ENCODE results near the gene CUX1.
"Not testable (repeated sequence)": the region's sequence is repeated elsewhere in the genome, so short reads cannot be mapped to it uniquely, and the experiment has no call there.

The CUX1 gene

DNA sequence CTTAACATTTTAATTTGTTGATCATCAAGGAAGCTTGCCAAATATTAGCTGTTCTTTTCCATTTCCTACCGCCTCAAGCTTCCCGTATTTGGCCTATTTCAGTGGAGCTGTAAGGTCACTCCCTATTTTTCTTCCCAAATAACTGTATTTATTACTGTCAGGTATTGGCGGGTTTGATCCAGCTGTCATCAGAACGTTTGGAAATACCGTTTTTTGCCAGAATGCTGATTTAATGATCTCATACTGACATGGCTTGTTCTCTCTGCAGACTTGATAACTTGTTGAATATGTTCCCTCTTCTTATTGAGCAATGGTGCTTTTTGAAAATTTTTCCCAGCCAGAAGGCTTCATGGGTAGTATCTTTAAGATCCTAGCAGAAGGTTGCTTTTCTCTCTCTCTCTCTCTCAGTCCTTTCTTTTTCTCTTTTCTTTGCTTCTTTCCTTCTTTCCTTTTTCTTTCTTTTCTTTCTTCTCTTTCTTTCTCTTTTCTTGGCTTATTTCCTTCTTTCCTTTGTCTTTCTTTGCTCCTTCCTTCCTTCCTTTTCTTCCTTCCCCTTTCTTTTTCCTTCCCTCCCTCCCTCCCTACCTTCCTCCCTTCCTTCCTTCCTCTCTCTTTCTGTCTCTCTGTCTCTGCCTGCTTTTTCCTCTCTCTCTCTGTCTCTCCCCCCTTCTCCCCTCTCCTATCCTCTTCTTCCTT is 42.1 kb downstream of the CUX1 start:
- FAIRE-seq (no peak), DNase-seq (ENCODE audit: insufficient read length) (no peak)
- TF ChIP-seq POLR2AphosphoS5 (IDR thresholded peaks at IDR 0.05; ENCODE audit: low read depth, low read length) (no peak), TAF1 (IDR thresholded peaks at IDR 0.05; ENCODE audit: borderline replicate concordance, low read depth, low read length) (no peak), POLR2A (IDR thresholded peaks at IDR 0.05; ENCODE audit: low read depth, low read length) (no peak)

DNA sequence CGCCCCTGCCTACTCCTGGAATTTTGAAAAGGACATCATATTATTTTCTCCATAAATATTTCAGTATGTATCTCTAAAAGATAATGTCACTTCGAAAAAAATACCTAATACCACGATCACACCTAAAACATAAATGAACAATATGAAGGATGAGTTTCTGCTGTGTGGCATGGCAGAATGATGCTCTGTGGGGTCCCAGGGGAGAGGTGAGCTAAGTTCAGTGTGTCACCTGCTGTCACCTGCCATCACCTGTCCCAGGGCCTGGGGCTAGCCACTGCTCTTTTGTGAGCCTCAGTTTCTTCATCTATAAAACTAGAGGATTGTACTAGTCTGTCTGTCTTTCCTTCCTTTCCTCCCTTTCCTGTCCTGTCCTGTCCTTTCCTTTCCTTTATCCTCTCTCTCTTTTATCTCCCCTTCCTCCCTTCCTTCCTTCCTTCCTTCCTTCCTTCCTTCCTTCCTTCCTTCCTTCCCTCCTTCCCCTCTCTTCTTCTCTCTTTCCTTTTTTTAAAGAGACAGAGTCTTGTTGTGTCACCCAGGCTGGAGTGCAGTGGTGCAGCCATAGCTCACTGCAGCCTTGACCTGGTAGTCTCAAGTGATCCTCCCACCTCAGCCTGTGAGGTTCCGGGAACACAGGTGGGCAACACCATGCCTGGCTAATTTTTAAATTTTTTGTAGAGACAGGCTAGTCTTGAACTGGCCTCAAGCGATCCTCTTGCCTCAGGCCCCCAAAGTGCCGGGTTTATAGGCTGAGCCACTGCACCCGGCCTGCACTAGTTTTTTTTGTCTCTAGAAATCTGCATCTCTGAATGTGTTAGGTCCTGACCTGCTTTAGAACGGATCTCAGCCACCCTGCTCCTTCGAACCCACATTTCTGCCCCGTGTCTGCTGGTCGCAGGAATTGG is 43.1 kb downstream of the CUX1 start:
- TF ChIP-seq POLR2A (IDR thresholded peaks at IDR 0.05; ENCODE audit: low read depth, low read length) (no peak), TAF1 (IDR thresholded peaks at IDR 0.05; ENCODE audit: borderline replicate concordance, low read depth, low read length) (no peak), POLR2AphosphoS5 (IDR thresholded peaks at IDR 0.05; ENCODE audit: low read depth, low read length) (no peak)
- FAIRE-seq (no peak), DNase-seq (ENCODE audit: insufficient read length) (no peak)

DNA sequence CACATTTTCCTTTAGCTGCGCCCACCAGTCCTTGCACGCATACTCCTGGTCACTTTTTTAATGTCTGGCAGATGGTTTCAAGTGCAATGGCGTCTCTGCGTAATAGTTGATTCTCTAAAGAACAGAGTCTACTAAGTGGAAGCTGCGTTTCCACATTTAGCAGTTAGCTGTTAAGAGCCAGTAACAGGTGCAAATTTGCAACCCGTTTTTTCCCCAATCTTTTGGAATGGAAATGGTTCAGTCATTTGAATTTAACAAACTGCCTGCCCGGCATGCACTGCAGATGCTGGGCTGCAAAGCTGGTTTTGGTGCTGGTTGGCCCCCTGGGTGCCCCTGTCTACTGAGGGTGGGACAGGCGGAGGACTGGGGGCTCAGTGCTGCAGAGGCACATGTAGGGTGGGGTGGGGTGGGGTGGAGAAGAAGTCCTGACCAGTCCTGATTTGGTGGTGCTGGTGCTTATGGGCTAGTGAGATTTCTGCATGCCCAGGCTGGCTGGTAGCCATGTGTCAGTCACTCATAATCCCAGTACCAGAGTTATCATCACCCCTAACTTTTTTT is 43.9 kb downstream of the CUX1 start:
- no peak for FAIRE-seq
- TF ChIP-seq POLR2AphosphoS5 (IDR thresholded peaks at IDR 0.05; ENCODE audit: low read depth, low read length) (no peak), POLR2A (IDR thresholded peaks at IDR 0.05; ENCODE audit: low read depth, low read length) (no peak), TAF1 (IDR thresholded peaks at IDR 0.05; ENCODE audit: borderline replicate concordance, low read depth, low read length) (no peak)
- no peak for DNase-seq (ENCODE audit: insufficient read length)

DNA sequence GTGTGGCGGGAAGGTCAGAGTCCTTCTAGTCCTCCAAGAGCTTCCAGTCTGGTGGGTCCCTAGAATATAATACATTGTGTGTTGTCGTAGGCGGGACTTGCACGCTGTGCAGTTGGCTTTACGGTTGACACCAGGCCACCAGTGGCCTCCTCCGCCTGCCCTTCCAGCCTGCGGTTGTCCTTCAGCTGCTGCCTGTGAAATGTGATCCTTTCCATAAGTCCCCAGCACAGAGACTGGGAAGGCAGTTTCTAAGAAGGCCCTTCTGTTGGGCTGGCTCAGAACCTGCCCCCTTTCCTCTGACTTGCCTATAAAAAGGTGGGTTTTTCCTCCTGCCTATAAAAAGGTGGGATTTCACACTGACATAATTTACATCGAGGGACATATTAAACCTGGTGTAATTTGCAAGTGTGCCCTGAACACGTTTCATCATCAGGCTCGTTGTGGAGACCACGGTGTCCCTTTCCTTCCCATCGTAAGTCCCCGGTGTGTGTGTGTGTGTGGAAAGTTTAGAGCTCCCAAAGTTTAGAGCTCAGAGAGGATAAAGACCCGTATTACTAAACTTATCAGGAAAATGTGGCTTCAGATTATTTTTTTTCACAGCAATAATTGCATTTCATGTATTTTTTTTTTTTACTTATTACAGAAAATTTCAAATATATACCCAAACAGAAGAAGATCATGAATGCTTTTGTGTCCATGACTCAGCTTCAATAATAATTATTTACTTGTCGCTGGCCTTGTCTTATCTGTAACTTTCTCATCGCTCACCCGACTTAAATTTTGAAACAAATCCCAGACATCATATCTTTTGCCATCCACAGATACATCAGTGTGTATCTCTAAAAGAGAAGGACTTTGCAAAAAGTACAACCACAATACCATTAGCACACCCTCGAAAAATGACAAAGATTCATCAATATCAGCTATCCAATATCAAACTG is 45.1 kb downstream of the CUX1 start:
- TF ChIP-seq POLR2A (IDR thresholded peaks at IDR 0.05; ENCODE audit: low read depth, low read length) (no peak), POLR2AphosphoS5 (IDR thresholded peaks at IDR 0.05; ENCODE audit: low read depth, low read length) (no peak), TAF1 (IDR thresholded peaks at IDR 0.05; ENCODE audit: borderline replicate concordance, low read depth, low read length) (no peak)
- no peak for FAIRE-seq

GRCh38 chr7:101863598-101863997 is 46.2 kb downstream of the CUX1 start:
- FAIRE-seq (no peak), DNase-seq (ENCODE audit: insufficient read length) (no peak)
- no peak for TF ChIP-seq POLR2AphosphoS5 (IDR thresholded peaks at IDR 0.05; ENCODE audit: low read depth, low read length)
- TF ChIP-seq POLR2A (IDR thresholded peaks at IDR 0.05; ENCODE audit: low read depth, low read length), result no peak
- no peak for TF ChIP-seq TAF1 (IDR thresholded peaks at IDR 0.05; ENCODE audit: borderline replicate concordance, low read depth, low read length)

More for the DNA sequence above, 45.1 kb downstream of the CUX1 start:
- DNase-seq (ENCODE audit: insufficient read length), result no peak

DNA sequence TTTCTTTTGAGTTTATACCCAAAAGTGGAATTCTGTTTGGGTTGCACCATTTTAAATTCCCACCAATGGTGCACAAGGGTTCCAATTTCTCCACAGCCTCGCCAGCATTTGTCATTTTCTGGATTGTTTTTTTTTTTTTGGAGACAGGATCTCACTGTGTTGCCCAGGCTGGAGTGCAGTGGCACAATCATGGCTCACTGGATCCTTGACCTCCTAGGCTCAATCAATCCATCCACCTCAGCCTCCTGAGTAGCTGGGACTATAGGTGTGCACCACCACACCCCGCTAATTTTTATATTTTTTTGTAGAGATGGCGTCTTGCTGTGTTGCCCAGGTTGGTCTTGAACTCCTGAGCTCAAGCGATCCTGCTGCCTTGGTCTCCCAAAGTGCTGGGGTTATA is 46.6 kb downstream of the CUX1 start:
- TF ChIP-seq POLR2A (IDR thresholded peaks at IDR 0.05; ENCODE audit: low read depth, low read length), result no peak
- no peak for TF ChIP-seq TAF1 (IDR thresholded peaks at IDR 0.05; ENCODE audit: borderline replicate concordance, low read depth, low read length)
- TF ChIP-seq POLR2AphosphoS5 (IDR thresholded peaks at IDR 0.05; ENCODE audit: low read depth, low read length), result no peak
- no peak for DNase-seq (ENCODE audit: insufficient read length)
- no peak for FAIRE-seq

DNA sequence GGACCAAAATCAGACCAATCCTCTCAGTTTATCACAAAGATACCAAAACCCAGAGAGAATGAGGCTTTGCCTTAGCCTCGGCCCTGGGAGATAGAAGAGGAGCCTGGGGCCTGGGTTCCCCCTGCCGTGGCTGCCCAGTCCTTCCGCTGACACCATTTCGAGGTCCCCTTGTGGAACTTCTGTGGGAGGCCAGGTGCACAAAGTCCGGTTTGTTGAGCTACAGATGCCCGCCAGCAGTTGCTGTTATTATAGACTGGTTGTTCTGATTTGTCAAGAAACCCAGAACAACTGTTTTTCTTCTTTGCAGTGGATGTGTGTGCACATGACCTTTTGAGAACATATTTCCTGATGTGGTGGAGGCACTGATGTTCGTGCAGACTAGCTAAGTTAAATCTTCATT is 47.6 kb downstream of the CUX1 start:
- TF ChIP-seq POLR2AphosphoS5 (IDR thresholded peaks at IDR 0.05; ENCODE audit: low read depth, low read length) (no peak), POLR2A (IDR thresholded peaks at IDR 0.05; ENCODE audit: low read depth, low read length) (no peak), TAF1 (IDR thresholded peaks at IDR 0.05; ENCODE audit: borderline replicate concordance, low read depth, low read length) (no peak)
- FAIRE-seq (no peak), DNase-seq (ENCODE audit: insufficient read length) (no peak)

DNA sequence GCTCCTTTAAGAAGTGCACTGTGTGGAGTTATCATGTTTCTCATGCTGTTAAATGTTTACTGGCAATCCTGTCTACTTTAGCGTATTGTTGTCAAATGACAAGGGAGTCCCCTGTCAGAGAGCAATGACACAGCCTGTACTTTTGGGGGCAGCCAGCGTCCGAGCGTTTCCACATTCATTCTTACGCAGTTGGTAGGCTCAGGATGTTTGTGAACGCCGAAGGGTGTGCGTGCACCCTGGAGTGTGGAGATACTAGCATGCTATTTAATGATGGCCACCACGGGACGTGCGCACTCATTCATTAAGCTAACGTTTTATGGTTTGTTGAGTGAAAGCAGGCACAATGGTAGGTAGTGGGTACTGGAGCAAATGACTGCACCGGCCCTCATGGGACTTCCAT is 48.0 kb downstream of the CUX1 start:
- TF ChIP-seq POLR2A (IDR thresholded peaks at IDR 0.05; ENCODE audit: low read depth, low read length) (no peak), TAF1 (IDR thresholded peaks at IDR 0.05; ENCODE audit: borderline replicate concordance, low read depth, low read length) (no peak), POLR2AphosphoS5 (IDR thresholded peaks at IDR 0.05; ENCODE audit: low read depth, low read length) (no peak)
- FAIRE-seq, result no peak

DNA sequence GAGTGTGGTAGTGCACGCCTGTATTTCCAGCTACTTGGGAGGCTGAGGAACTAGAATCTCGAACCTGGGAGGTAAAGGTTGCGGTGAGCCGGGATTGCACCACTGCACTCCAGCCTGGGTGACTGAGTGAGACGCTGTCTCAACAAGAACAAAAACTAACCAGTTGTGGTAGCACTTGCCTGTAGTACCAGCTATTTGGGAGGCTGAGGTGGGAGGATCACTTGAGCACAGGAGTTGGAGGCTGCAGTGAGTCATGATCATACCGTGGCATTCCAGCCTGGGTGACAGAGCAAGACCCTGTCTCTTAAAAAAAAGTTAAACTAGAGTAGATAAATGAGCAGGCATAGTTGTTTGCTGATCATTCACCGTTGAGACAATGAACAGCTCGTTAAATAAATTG is 48.9 kb downstream of the CUX1 start:
- DNase-seq (ENCODE audit: insufficient read length), result no peak
- FAIRE-seq, result no peak

More for the DNA sequence above, 48.0 kb downstream of the CUX1 start:
- no peak for DNase-seq (ENCODE audit: insufficient read length)

DNA sequence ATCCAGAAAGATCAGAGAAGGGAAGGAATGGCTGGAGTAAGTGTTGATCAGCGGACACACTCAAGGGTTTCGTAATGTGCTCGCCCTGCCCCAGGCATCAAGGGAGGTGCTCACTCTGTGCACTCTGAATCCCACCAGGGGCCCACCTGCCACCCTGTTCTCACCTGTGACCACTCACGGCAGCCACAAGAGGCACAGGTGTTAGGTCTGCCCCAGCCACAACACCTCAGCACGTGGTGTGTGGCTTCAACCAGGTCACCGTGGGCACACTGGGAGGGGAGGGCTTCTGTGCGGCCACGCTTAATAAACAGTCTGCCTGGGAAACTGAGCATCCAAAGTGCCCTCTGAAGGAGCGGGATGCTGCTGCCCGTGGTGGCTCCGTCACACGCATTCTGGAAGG is 49.8 kb downstream of the CUX1 start:
- TF ChIP-seq TAF1 (IDR thresholded peaks at IDR 0.05; ENCODE audit: borderline replicate concordance, low read depth, low read length), result no peak
- no peak for TF ChIP-seq POLR2A (IDR thresholded peaks at IDR 0.05; ENCODE audit: low read depth, low read length)
- TF ChIP-seq POLR2AphosphoS5 (IDR thresholded peaks at IDR 0.05; ENCODE audit: low read depth, low read length), result no peak
- no peak for FAIRE-seq
- DNase-seq (ENCODE audit: insufficient read length), result no peak

More for the DNA sequence above, 48.9 kb downstream of the CUX1 start:
- TF ChIP-seq TAF1 (IDR thresholded peaks at IDR 0.05; ENCODE audit: borderline replicate concordance, low read depth, low read length) (no peak), POLR2A (IDR thresholded peaks at IDR 0.05; ENCODE audit: low read depth, low read length) (no peak), POLR2AphosphoS5 (IDR thresholded peaks at IDR 0.05; ENCODE audit: low read depth, low read length) (no peak)

DNA sequence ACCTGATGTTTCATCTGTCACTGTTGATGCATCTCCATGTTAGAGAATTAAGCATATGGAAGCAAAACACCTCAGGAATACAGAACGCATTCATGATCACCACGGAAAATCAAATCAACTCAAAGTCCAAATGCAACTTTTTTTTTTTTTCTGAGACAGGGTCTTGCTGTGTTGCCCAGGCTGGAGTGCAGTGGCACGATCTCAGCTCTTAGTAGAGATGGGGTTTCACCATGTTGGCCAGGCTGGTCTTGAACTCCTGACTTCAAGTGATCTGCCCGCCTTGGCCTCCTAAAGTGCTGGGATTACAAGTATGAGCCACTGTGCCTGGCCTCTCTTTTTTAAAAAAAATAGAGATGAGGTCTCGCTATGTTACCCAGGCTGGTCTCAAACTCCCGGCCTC is 50.3 kb downstream of the CUX1 start:
- DNase-seq (ENCODE audit: insufficient read length); FAIRE-seq: not testable (repeated sequence)

All from GM12892 (cell line).